Measurements from ENCODE around the gene TFCP2L1. TPM values are rescaled to one million over a fixed set of nuclear protein-coding genes. Genes with fewer than 3 reads are reported as not detected.

Gene TFCP2L1
- total RNA-seq, 2 donors from 2014 or later: 11.5 to 25.7 TPM

GRCh38 chr2:121248766-121249343 is 36.1 kb downstream of the TFCP2L1 start:
- DNase-seq (ENCODE audit: low spot score): no peak
- no peaks in the 10 kb centered on the region for H3K4me1 ChIP-seq (replicated peaks)
- no peaks in the 10 kb centered on the region for H3K36me3 ChIP-seq
- no peaks in the 10 kb centered on the region for H3K9me3 ChIP-seq
- no peak overlapping the region for H3K27ac ChIP-seq
- no peaks in the 10 kb centered on the region for H3K27me3 ChIP-seq (replicated peaks; ENCODE audit: insufficient read depth)
- no peak overlapping the region for H3K4me3 ChIP-seq
- intact Hi-C loops (cut with DNase I): no loop called here
- no peak for TF ChIP-seq POLR2AphosphoS5 (IDR thresholded peaks at IDR 0.05)
- no peak for TF ChIP-seq POLR2A (IDR thresholded peaks at IDR 0.05)
- TF ChIP-seq, protein P1, sequence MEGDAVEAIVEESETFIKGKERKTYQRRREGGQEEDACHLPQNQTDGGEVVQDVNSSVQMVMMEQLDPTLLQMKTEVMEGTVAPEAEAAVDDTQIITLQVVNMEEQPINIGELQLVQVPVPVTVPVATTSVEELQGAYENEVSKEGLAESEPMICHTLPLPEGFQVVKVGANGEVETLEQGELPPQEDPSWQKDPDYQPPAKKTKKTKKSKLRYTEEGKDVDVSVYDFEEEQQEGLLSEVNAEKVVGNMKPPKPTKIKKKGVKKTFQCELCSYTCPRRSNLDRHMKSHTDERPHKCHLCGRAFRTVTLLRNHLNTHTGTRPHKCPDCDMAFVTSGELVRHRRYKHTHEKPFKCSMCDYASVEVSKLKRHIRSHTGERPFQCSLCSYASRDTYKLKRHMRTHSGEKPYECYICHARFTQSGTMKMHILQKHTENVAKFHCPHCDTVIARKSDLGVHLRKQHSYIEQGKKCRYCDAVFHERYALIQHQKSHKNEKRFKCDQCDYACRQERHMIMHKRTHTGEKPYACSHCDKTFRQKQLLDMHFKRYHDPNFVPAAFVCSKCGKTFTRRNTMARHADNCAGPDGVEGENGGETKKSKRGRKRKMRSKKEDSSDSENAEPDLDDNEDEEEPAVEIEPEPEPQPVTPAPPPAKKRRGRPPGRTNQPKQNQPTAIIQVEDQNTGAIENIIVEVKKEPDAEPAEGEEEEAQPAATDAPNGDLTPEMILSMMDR (IDR thresholded peaks at IDR 0.05): no peak
- 84% methylated on average over 18 of the region's 18 CpGs for WGBS

DNA sequence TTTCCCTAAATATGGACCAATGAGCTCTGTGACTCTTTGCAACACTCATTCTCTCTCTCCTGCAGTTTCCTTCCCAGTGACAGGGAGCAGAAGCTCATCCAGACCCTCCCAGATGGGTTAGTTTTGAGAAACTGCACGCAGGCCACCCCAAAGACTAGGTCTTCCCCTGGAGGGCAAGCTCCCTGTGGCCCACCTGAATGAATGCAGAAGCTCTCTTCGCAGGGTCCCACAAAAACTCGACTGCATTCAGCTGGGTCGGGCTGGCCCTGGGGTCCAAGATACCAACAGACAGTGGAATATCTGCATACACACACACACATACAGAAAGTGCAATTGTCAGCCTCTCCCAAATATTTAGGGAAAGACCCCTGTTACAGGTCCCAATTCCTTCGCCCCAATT is 37.0 kb downstream of the TFCP2L1 start:
- TF ChIP-seq POLR2A (IDR thresholded peaks at IDR 0.05): no peak
- no peak for TF ChIP-seq POLR2AphosphoS5 (IDR thresholded peaks at IDR 0.05)
- TF ChIP-seq, protein P1 (IDR thresholded peaks at IDR 0.05): no peak
- Histone ChIP-seq H3K27ac (no peak overlapping the region), H3K4me1 (replicated peaks) (no peaks in the 10 kb centered on the region), H3K27me3 (replicated peaks; ENCODE audit: insufficient read depth) (no peaks in the 10 kb centered on the region), H3K36me3 (no peaks in the 10 kb centered on the region), H3K4me3 (no peak overlapping the region), H3K9me3 (no peaks in the 10 kb centered on the region)
- 88% methylated on average over 5 of the region's 5 CpGs for WGBS
- intact Hi-C loops (cut with DNase I): no loop called here
- no peak for DNase-seq (ENCODE audit: low spot score)

DNA sequence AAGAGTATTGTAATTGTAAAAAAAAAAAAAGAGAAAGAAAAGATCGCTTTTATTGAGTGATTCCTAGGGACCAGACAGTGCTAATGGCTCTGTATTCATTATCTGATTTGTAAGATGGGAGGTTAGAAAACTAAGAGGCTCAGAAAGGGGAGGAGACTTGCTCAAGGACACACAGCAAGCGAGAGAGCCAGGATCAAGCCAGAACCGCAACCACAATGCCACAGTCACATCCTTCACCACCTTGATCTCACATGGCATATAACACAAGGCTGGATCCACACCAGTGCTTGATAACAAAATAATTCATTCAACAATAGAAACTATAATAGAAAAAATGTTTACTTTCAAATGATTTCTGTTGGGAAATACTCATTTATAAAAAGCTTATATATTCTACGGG is 37.5 kb downstream of the TFCP2L1 start:
- H3K4me1 ChIP-seq (replicated peaks): no peaks in the 10 kb centered on the region
- H3K27ac ChIP-seq: no peak overlapping the region
- H3K4me3 ChIP-seq: no peak overlapping the region
- DNase-seq (ENCODE audit: low spot score): no peak
- no peaks in the 10 kb centered on the region for H3K27me3 ChIP-seq (replicated peaks; ENCODE audit: insufficient read depth)
- no peak for TF ChIP-seq POLR2AphosphoS5 (IDR thresholded peaks at IDR 0.05)
- TF ChIP-seq, protein P1 (IDR thresholded peaks at IDR 0.05): no peak
- 93% methylated on average over 4 of the region's 4 CpGs for WGBS
- H3K9me3 ChIP-seq: no peaks in the 10 kb centered on the region
- intact Hi-C loops (cut with DNase I): no loop called here
- no peaks in the 10 kb centered on the region for H3K36me3 ChIP-seq

GRCh38 chr2:121246704-121247255 is 38.2 kb downstream of the TFCP2L1 start:
- Histone ChIP-seq H3K9me3 (no peaks in the 10 kb centered on the region), H3K4me3 (no peak overlapping the region), H3K36me3 (no peaks in the 10 kb centered on the region), H3K27me3 (replicated peaks; ENCODE audit: insufficient read depth) (no peaks in the 10 kb centered on the region), H3K4me1 (replicated peaks) (no peaks in the 10 kb centered on the region), H3K27ac (no peak overlapping the region)
- TF ChIP-seq, protein P1 (IDR thresholded peaks at IDR 0.05): no peak
- TF ChIP-seq POLR2AphosphoS5 (IDR thresholded peaks at IDR 0.05): no peak
- TF ChIP-seq POLR2A (IDR thresholded peaks at IDR 0.05): no peak
- no peak for DNase-seq (ENCODE audit: low spot score)
- 85% methylated on average over 15 of the region's 15 CpGs for WGBS
- intact Hi-C loops (cut with DNase I): no loop called here

DNA sequence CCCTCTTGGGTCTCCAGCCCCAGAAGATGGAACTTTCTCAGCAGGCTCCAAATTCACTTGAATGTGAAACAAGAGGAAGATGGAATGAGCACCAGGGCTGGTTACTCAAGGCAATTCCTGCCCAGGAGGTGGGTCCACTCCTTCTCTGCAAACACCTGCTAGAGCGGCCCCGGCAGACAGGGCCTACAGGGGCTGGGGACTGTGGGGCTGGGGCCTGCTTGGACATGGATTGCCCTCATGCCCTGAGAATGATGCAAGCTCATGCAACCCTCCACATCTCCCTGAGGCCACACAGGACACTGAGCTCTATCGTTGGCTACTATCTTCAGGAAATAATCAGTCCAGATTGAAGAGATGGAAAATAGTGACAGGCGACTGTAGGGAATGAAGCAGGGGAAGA is 39.1 kb downstream of the TFCP2L1 start:
- TF ChIP-seq POLR2AphosphoS5 (IDR thresholded peaks at IDR 0.05) (no peak), POLR2A (IDR thresholded peaks at IDR 0.05) (no peak)
- TF ChIP-seq, protein P1 (IDR thresholded peaks at IDR 0.05): no peak
- Histone ChIP-seq H3K4me3 (no peak overlapping the region), H3K27me3 (replicated peaks; ENCODE audit: insufficient read depth) (no peaks in the 10 kb centered on the region), H3K4me1 (replicated peaks) (no peaks in the 10 kb centered on the region), H3K27ac (no peak overlapping the region), H3K36me3 (no peaks in the 10 kb centered on the region), H3K9me3 (no peaks in the 10 kb centered on the region)
- intact Hi-C loops (cut with DNase I): no loop called here
- no peak for DNase-seq (ENCODE audit: low spot score)
- WGBS: 87% methylated on average over 4 of the region's 4 CpGs
